SU-DHL-6 (cell line): Measurements from ENCODE around the gene ATP9B.

Experiments
- EZH2phosphoT487 ChIP-seq: fragments of 200-600 bp; sonication (generic), shearing (Covaris generic); conservative IDR thresholded peaks from 2 replicates; pipeline ENCODE4 v1.6.1; 2018; ENCODE audit warnings: mild to moderate bottlenecking, antibody characterized with exemption, low read length, moderate library complexity, mixed read lengths
- TF ChIP-seq, protein P1 (sequence below): fragments of 200-600 bp; sonication (generic); IDR thresholded peaks from one replicate; pipeline ENCODE4 v1.5.1; 2017; ENCODE audit warnings: antibody characterized with exemption, mild to moderate bottlenecking, low read length, moderate library complexity; ENCODE audit not compliant: insufficient read depth, poor library complexity, severe bottlenecking

- TF ChIP-seq, protein P1, sequence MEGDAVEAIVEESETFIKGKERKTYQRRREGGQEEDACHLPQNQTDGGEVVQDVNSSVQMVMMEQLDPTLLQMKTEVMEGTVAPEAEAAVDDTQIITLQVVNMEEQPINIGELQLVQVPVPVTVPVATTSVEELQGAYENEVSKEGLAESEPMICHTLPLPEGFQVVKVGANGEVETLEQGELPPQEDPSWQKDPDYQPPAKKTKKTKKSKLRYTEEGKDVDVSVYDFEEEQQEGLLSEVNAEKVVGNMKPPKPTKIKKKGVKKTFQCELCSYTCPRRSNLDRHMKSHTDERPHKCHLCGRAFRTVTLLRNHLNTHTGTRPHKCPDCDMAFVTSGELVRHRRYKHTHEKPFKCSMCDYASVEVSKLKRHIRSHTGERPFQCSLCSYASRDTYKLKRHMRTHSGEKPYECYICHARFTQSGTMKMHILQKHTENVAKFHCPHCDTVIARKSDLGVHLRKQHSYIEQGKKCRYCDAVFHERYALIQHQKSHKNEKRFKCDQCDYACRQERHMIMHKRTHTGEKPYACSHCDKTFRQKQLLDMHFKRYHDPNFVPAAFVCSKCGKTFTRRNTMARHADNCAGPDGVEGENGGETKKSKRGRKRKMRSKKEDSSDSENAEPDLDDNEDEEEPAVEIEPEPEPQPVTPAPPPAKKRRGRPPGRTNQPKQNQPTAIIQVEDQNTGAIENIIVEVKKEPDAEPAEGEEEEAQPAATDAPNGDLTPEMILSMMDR, result no peak
- no peak for TF ChIP-seq EZH2phosphoT487
Measured at GRCh38 chr18:79030680-79031079, 38.5 kb upstream of the ATP9B start.
